Stimulated activated memory B cell treated with anti-CD40 and anti-IgM and Interleukin-4, amounts not matched to agents 10 μg/mL and 1 μg/mL and 100 μg/mL, for 72 hours (primary cell): ENCODE measurements around the gene RIMKLB.
"Not testable (repeated sequence)": the region's sequence is repeated elsewhere in the genome, so short reads cannot be mapped to it uniquely, and the experiment has no call there.

Experiments
- ATAC-seq: fragments of 150-1000 bp; cut with Tn5 transposase; 2 replicates; pipeline ENCODE4 v1.10.0; 2021
- H3K27ac Mint-ChIP-seq: one replicate; pipeline ENCODE4 v1.8.0; 2022; ENCODE audit warnings: mild to moderate bottlenecking, mixed read lengths
- H3K27me3 Mint-ChIP-seq: one replicate; pipeline ENCODE4 v1.8.0; 2022; ENCODE audit warnings: mixed read lengths
- H3K36me3 Mint-ChIP-seq: one replicate; pipeline ENCODE4 v1.8.0; 2022; ENCODE audit warnings: mixed read lengths
- H3K4me1 Mint-ChIP-seq: one replicate; pipeline ENCODE4 v1.8.0; 2022; ENCODE audit warnings: mixed read lengths
- H3K4me3 Mint-ChIP-seq: one replicate; pipeline ENCODE4 v1.8.0; 2022; ENCODE audit warnings: mild to moderate bottlenecking, moderate library complexity, mixed read lengths
- H3K9me3 Mint-ChIP-seq: one replicate; pipeline ENCODE4 v1.8.0; 2022; ENCODE audit warnings: mixed read lengths

RIMKLB gene

DNA sequence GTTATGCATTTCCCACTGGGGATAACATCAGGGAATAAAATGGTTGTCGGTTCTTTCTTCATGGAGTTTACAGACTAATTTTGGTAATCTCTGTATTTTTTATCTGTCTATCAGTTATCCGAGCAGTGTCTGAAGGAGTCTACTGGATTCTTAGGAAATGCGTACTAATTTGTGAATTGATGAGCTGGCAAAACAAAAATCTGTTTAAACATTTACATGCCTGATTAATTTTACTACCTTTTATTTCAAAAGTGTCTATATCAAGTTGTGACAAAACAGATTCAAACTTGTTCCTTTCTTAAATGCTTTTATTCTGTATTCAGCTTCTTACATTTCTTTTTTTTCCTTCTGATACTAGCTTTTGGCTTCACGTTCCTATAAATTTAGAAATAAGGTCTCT lies 4.4 kb downstream of the RIMKLB start:
- H3K4me3 Mint-ChIP-seq: no peak overlapping the region
- peaks cover 25% of the 10 kb centered on the region for H3K4me1 Mint-ChIP-seq
- no peaks in the 10 kb centered on the region for H3K27me3 Mint-ChIP-seq
- no peaks in the 10 kb centered on the region for H3K9me3 Mint-ChIP-seq
- no peak for ATAC-seq
- H3K27ac Mint-ChIP-seq: no peak overlapping the region
- H3K36me3 Mint-ChIP-seq: peaks cover 11% of the 10 kb centered on the region

DNA sequence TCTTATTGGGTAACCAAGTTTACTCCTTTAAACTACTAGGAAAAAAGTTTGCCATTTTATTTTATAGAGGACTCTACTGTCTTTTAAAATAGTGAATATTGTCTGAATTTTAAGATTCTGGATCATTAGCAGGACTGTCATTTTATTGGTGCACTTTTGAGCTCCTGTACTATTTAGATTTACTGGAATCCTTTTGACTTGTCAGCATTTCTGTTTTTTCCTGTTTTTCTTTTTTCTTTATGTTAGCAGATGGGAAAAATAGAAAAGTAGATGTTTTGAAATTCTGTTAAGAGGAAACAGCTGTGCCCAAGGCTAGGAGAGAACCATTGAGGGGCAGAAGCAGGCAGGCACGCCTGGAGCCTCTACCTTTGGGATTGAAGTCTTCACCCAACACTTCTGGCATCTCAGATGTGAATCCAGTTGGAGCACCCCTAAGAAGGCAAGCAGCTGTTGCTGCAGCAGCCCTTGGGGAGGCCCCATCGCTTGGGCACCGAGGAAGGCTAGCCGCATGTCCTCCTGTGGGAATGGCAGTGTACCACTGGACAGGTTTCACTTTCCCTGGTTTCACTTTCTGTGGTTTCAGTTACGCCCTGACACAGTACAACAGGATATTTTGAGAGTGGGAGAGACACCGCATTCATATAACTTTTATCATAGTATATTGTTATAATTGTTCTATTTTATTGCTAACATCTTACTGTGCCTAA lies 11.5 kb downstream of the RIMKLB start:
- peak; percentile 56 for ATAC-seq
- peaks cover 19% of the 10 kb centered on the region for H3K4me1 Mint-ChIP-seq
- no peak overlapping the region for H3K27ac Mint-ChIP-seq
- H3K9me3 Mint-ChIP-seq: no peaks in the 10 kb centered on the region
- H3K36me3 Mint-ChIP-seq: no peaks in the 10 kb centered on the region
- H3K27me3 Mint-ChIP-seq: no peaks in the 10 kb centered on the region
- H3K4me3 Mint-ChIP-seq: no peak overlapping the region

DNA sequence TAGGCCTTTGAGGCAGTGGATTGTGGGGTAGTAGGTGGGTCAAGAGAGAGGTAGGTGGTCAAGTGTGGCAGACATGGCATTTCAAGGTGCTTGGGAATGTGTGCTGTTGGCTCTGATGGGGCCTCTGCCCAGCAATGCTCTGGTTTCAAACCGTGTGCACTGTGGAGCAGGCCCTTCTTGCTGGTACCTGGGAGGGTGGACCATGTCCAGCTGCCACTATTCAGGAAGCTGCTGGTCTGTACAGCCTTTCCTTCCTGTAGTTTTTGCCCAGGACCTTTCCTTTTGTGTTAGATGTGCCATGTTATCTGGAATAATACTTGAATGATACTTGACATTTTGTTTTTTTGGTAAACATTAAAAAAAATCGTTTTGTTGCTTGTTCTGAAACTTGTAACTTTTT lies 14.8 kb downstream of the RIMKLB start:
- H3K4me3 Mint-ChIP-seq: no peak overlapping the region
- H3K9me3 Mint-ChIP-seq: no peaks in the 10 kb centered on the region
- H3K27ac Mint-ChIP-seq: no peak overlapping the region
- H3K27me3 Mint-ChIP-seq: no peaks in the 10 kb centered on the region
- peaks cover 19% of the 10 kb centered on the region for H3K4me1 Mint-ChIP-seq
- peaks cover 19% of the 10 kb centered on the region for H3K36me3 Mint-ChIP-seq
- no peak for ATAC-seq

DNA sequence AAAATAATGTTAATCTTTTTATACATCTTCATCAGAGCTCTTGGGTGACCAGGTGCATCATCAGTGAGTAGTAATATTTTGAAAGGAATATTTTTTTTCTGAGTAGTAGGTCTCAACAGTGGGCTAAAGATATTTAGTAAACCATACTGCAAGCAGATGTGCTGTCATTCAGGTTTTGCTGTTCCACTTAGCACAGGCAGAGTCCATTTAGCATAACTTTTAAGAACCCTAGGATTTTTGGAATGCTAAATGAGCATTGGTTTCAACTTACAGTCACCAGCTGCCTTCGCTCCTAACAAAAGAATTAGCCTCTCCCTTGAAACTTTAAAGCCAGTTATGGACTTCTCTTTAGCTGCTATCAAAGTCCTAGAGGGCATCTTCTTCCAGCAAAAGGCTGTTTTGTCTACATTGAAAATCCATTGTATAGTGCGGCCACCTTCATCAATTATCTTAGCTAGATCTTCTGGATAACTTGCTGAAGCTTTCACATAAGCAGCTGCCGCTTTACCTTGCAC lies 24.6 kb downstream of the RIMKLB start:
- Mint-ChIP-seq H3K27me3 (no peaks in the 10 kb centered on the region), H3K4me3 (no peak overlapping the region), H3K27ac (no peak overlapping the region), H3K36me3 (peaks cover 51% of the 10 kb centered on the region), H3K9me3 (no peaks in the 10 kb centered on the region), H3K4me1 (peaks cover 12% of the 10 kb centered on the region)
- no peak for ATAC-seq

DNA sequence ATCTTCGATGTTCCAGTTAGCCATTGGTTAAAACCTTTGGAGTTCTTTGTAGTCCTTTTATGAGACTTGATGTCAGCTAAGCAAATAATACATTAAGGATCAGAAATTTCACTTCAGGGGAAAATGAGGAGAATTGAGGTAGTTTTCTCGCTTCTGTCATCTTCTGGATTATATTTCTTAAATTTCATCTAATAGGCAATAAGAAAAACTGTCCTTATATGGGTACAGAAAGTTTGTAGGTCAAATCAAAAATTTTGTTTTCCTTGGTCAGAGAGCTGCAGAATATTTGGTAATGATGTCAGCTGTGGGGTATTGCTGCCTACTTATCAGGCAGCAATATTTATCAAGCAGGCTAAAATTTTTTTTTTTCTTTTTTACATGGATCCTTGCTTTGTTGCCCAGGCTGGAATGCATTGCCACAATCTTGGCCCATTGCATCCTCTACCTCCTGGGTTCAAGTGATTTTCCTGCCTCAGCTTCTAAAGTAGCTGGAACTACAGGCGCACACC lies 37.1 kb downstream of the RIMKLB start:
- no peaks in the 10 kb centered on the region for H3K4me1 Mint-ChIP-seq
- no peaks in the 10 kb centered on the region for H3K9me3 Mint-ChIP-seq
- H3K36me3 Mint-ChIP-seq: peaks cover 18% of the 10 kb centered on the region
- H3K4me3 Mint-ChIP-seq: no peak overlapping the region
- H3K27me3 Mint-ChIP-seq: no peaks in the 10 kb centered on the region
- no peak overlapping the region for H3K27ac Mint-ChIP-seq
- ATAC-seq: no peak

DNA sequence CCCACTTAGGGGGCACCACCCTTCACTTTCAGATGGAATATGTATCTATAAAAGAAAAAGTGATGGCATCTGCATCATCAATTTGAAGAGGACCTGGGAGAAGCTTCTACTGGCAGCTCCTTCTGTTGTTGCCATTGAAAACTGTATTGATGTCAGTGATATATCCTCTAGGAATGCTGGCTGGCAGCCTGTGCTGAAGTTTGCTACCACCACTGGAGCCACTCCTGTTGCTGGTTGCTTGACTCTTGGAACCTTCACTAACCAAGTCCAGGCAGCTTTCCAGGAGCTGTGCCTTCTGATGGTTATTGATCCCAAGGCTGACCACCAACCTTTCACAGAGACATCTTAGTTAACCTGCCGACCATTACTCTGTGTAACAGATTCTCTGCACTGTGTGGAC lies 44.7 kb downstream of the RIMKLB start:
- Mint-ChIP-seq H3K36me3 (peaks cover 28% of the 10 kb centered on the region), H3K27me3 (no peaks in the 10 kb centered on the region), H3K27ac (no peak overlapping the region), H3K4me1 (no peaks in the 10 kb centered on the region), H3K4me3 (no peak overlapping the region), H3K9me3 (no peaks in the 10 kb centered on the region)
- ATAC-seq: no peak

GRCh38 chr12:8743121-8743520 lies 45.3 kb downstream of the RIMKLB start:
- H3K27me3 Mint-ChIP-seq, H3K4me3 Mint-ChIP-seq, ATAC-seq, H3K4me1 Mint-ChIP-seq, H3K27ac Mint-ChIP-seq, H3K9me3 Mint-ChIP-seq: not testable (repeated sequence)
- peaks cover 28% of the 10 kb centered on the region for H3K36me3 Mint-ChIP-seq

DNA sequence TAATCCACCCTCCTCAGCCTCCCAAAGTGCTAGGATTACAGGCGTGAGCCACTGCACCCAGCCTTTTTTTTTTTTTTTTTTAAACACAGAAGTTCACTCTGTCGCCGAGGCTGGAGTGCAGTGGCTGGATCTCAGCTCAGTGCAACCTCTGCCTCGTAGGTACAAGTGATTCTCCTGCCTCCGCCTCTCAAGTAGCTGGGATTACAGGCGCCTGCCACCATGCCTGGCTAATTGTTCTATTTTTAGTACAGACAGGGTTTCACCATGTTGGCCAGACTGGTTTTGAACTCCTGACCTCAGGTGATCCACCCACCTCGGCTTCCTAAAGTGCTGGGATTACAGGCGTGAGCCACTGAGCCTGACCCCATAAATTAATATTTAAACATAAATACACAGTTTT lies 47.8 kb downstream of the RIMKLB start:
- H3K9me3 Mint-ChIP-seq, H3K27me3 Mint-ChIP-seq, ATAC-seq, H3K4me1 Mint-ChIP-seq, H3K27ac Mint-ChIP-seq, H3K4me3 Mint-ChIP-seq: not testable (repeated sequence)
- H3K36me3 Mint-ChIP-seq: peaks cover 16% of the 10 kb centered on the region

DNA sequence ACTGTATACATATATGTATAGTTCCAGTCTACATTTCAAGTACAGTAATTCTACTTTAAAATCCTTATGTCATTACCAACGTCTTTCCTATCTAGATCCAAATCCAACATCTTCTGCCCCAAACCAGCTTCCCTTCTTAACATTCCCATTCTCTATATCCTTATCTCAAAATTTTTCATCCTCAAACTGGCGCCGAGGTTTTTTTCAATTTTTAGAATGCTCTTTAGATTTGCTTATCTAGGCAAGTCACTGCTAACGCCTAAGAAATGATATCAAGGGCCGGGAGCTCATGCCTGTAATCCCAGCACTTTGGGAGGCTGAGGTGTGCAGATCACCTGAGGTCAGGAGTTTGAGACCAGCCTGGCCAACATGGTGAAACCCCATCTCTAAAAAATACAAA lies 48.3 kb downstream of the RIMKLB start:
- ATAC-seq: no peak
- H3K36me3 Mint-ChIP-seq: peaks cover 17% of the 10 kb centered on the region
- H3K9me3 Mint-ChIP-seq: no peaks in the 10 kb centered on the region
- no peak overlapping the region for H3K27ac Mint-ChIP-seq
- H3K27me3 Mint-ChIP-seq: no peaks in the 10 kb centered on the region
- H3K4me1 Mint-ChIP-seq: no peaks in the 10 kb centered on the region
- H3K4me3 Mint-ChIP-seq: no peak overlapping the region

DNA sequence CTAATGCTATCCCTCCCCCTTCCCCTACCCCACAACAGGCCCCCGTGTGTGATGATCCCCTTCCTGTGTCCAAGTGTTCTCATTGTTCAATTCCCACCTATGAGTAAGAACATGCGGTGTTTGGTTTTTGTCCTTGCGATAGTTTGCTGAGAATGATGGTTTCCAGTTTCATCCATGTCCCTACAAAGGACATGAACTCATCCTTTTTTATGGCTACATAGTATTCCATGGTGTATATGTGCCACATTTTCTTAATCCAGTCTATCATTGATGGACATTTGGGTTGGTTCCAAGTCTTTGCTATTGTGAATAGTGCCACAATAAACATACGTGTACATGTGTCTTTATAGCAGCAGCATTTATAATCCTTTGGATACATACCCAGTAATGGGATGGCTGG lies 62.3 kb downstream of the RIMKLB start:
- not testable (repeated sequence) for ATAC-seq, H3K27ac Mint-ChIP-seq, H3K4me3 Mint-ChIP-seq, H3K4me1 Mint-ChIP-seq, H3K9me3 Mint-ChIP-seq, H3K27me3 Mint-ChIP-seq
- H3K36me3 Mint-ChIP-seq: peaks cover 41% of the 10 kb centered on the region

DNA sequence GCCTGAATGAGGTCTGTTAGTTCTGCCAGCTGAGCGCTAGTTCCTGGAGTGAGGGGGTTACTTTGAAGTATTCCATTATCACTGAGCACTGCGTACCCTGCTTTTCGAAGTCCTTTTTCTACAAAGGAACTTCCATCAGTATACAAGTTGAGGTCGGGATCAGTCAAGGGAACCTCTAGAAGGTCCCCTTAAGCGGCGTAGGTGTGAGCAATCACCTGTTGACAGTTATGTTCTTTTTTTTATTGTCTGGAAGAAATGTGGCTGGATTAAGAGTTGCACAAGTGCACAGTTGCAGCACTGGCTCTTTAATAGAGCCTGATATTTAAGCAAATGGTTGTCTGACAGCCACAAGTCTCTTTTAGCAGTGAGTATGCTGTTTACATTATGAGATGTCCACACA lies 64.9 kb downstream of the RIMKLB start:
- not testable (repeated sequence) for H3K4me1 Mint-ChIP-seq, H3K9me3 Mint-ChIP-seq, ATAC-seq, H3K27me3 Mint-ChIP-seq, H3K27ac Mint-ChIP-seq, H3K4me3 Mint-ChIP-seq
- H3K36me3 Mint-ChIP-seq: peaks cover 38% of the 10 kb centered on the region

GRCh38 chr12:8766121-8766520 lies 68.3 kb downstream of the RIMKLB start:
- not testable (repeated sequence) for H3K27ac Mint-ChIP-seq

GRCh38 chr12:8770499-8770898 lies 72.7 kb downstream of the RIMKLB start:
- no peak overlapping the region for H3K27ac Mint-ChIP-seq
- no peaks in the 10 kb centered on the region for H3K4me1 Mint-ChIP-seq
- H3K4me3 Mint-ChIP-seq: no peak overlapping the region
- no peaks in the 10 kb centered on the region for H3K27me3 Mint-ChIP-seq
- H3K36me3 Mint-ChIP-seq: peaks cover 53% of the 10 kb centered on the region
- ATAC-seq: no peak
- peaks cover 4% of the 10 kb centered on the region for H3K9me3 Mint-ChIP-seq

More at GRCh38 chr12:8766121-8766520, 68.3 kb downstream of the RIMKLB start:
- not testable (repeated sequence) for ATAC-seq, H3K9me3 Mint-ChIP-seq, H3K27me3 Mint-ChIP-seq, H3K4me1 Mint-ChIP-seq, H3K4me3 Mint-ChIP-seq
- H3K36me3 Mint-ChIP-seq: peaks cover 28% of the 10 kb centered on the region

GRCh38 chr12:8771072-8771471 lies 73.3 kb downstream of the RIMKLB start:
- no peak for ATAC-seq
- Mint-ChIP-seq H3K4me3 (no peak overlapping the region), H3K4me1 (no peaks in the 10 kb centered on the region), H3K36me3 (peaks cover 59% of the 10 kb centered on the region), H3K27ac (no peak overlapping the region), H3K27me3 (no peaks in the 10 kb centered on the region), H3K9me3 (peaks cover 4% of the 10 kb centered on the region)

DNA sequence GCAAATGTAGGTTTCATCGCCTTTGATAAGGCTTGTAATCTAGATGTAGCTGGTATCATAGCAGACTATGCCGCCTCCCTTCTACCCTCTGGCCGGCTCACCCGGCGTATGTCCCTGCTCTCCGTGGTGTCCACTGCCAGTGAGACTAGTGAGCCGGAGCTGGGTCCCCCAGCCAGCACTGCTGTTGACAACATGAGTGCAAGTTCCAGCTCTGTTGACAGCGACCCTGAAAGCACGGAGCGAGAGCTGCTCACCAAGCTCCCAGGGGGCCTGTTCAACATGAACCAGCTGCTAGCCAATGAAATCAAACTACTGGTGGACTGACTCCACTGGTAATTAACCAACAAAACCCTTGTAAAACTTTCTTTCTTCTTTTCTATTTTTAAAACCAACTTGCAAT lies 75.7 kb downstream of the RIMKLB start:
- H3K27me3 Mint-ChIP-seq: no peaks in the 10 kb centered on the region
- no peak for ATAC-seq
- H3K4me3 Mint-ChIP-seq: no peak overlapping the region
- H3K27ac Mint-ChIP-seq: no peak overlapping the region
- H3K9me3 Mint-ChIP-seq: no peaks in the 10 kb centered on the region
- peaks cover 48% of the 10 kb centered on the region for H3K36me3 Mint-ChIP-seq
- no peaks in the 10 kb centered on the region for H3K4me1 Mint-ChIP-seq

DNA sequence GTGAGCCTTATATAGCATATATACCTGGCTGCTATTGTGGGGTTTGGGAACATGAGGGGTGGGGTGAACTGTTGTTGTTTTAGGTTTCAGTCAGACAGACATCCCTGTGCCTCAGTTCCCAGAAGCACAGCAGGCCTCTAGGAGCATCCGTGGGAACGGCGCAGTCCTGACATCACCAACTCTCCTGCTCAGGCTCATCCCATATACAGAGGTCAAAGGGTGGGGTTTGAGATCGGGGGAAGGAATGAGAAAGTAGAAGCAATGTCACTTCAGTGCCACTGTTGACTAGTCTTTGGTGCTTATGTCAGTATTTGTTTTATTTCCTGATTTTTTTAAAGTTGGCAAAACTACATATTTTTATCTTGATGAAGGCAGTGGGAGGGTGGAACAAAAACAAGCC lies 81.5 kb downstream of the RIMKLB start:
- peaks cover 40% of the 10 kb centered on the region for H3K36me3 Mint-ChIP-seq
- no peak overlapping the region for H3K27ac Mint-ChIP-seq
- ATAC-seq: no peak
- no peaks in the 10 kb centered on the region for H3K27me3 Mint-ChIP-seq
- H3K9me3 Mint-ChIP-seq: no peaks in the 10 kb centered on the region
- H3K4me1 Mint-ChIP-seq: no peaks in the 10 kb centered on the region
- no peak overlapping the region for H3K4me3 Mint-ChIP-seq
